ENCODE data around the gene KLHL29. TPM values are rescaled to one million over a fixed set of nuclear protein-coding genes. Genes with fewer than 3 reads are reported as not detected.

The KLHL29 gene
- total RNA-seq, 1 experiment from 2014 or later, result 16.7 TPM

DNA sequence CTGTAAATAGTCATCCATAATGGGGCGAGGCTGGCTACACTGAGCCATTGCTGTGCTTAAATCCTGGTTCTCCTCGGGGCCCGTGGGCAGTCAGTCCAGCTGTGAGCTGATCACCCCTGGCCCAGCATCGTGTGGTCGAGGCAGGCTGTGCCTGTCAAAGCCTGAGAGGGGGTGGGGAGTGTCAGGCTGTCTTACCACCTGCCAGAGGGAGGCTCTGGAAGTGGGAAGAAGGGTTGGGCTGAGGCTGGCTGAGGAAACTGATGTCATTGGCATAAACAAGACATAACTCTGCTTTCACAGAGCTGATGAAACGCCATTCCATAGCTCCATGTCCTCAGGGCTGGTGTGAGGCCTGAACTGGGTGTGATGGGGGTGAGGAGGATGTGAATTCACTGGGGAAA, 49.7 kb downstream of the KLHL29 start (continued):
- no peak for TF ChIP-seq SRF (IDR thresholded peaks at IDR 0.05; ENCODE audit: low read depth)
- no peak for TF ChIP-seq ELF1 (IDR thresholded peaks at IDR 0.05; ENCODE audit: borderline replicate concordance, low read depth)
- TF ChIP-seq RAD21 (IDR thresholded peaks at IDR 0.05; ENCODE audit: low read depth), result no peak
- no peak for TF ChIP-seq SP1 (IDR thresholded peaks at IDR 0.05; ENCODE audit: low read depth)
- TF ChIP-seq YY1 (IDR thresholded peaks at IDR 0.05; ENCODE audit: extremely low read depth, insufficient replicate concordance, low read depth, low read length), result no peak
- no peak for TF ChIP-seq TCF7L2 (IDR thresholded peaks at IDR 0.05; ENCODE audit: borderline replicate concordance, extremely low read depth, insufficient read depth, insufficient read length)

DNA sequence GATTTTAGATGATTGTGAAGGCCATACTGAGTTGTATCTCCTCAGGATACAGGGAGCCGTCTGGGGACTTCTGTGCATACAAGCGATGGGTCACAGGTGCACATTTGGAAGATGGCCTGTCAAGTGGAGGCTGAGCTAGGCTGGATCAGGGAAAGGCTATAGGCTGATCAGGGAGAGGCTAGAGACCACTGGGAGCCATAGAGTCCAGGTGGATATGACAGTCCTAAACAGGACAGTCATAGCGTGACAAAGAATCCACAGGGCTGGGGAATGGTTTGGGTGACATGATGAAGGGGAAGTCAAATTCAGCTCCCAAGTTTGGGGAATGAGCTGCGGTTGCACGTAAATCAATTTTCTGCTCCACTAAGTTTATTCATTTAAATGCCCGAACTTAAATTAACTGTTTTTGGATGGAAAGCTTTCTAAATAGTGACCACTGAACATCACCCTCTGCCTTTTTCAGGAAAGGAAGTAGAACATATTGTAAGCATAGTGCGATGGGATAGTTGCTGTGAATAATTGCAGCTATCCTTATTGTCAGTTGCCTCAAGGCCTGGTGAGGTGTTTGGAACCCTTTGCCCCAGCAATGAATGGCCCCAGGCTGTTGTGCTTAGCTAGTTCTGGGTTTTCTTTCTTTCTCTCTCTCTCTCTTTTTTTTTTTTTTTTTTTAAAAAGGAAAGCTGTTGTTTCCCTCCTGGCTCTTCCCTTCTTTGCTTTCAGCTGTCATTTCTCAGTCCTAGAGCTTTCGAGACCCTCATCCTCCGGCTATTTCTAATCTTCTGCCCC, 50.5 kb downstream of the KLHL29 start:
- no peak overlapping the region for H3K27ac ChIP-seq (ENCODE audit: low read depth, low read length)
- H3K79me2 ChIP-seq (ENCODE audit: insufficient read depth, low read length), result 0 out of 2 replicates have a peak, but pooled peaks cover 12% of the 10 kb centered on the region
- intact Hi-C loops (cut with micrococcal nuclease), result no loop called here
- ATAC-seq, result no peak
- TF ChIP-seq POLR2A (IDR thresholded peaks at IDR 0.05; ENCODE audit: borderline replicate concordance, extremely low read depth, insufficient read depth, insufficient read length) (no peak), TCF7L2 (IDR thresholded peaks at IDR 0.05; ENCODE audit: borderline replicate concordance, extremely low read depth, insufficient read depth, insufficient read length) (no peak), JUND (IDR thresholded peaks at IDR 0.05) (no peak), ZFX (IDR thresholded peaks at IDR 0.05) (no peak), ELF1 (IDR thresholded peaks at IDR 0.05; ENCODE audit: borderline replicate concordance, low read depth) (no peak), ZNF274 (IDR thresholded peaks at IDR 0.05; ENCODE audit: low read depth, low read length) (no peak), SRF (IDR thresholded peaks at IDR 0.05; ENCODE audit: low read depth) (no peak), CBX3 (IDR thresholded peaks at IDR 0.05; ENCODE audit: low read depth) (no peak), FOSL1 (IDR thresholded peaks at IDR 0.05; ENCODE audit: low read depth) (no peak), CEBPB (IDR thresholded peaks at IDR 0.05; ENCODE audit: low read depth) (no peak), SIN3A (IDR thresholded peaks at IDR 0.05; ENCODE audit: low read depth) (no peak)
- TF ChIP-seq, protein P1, sequence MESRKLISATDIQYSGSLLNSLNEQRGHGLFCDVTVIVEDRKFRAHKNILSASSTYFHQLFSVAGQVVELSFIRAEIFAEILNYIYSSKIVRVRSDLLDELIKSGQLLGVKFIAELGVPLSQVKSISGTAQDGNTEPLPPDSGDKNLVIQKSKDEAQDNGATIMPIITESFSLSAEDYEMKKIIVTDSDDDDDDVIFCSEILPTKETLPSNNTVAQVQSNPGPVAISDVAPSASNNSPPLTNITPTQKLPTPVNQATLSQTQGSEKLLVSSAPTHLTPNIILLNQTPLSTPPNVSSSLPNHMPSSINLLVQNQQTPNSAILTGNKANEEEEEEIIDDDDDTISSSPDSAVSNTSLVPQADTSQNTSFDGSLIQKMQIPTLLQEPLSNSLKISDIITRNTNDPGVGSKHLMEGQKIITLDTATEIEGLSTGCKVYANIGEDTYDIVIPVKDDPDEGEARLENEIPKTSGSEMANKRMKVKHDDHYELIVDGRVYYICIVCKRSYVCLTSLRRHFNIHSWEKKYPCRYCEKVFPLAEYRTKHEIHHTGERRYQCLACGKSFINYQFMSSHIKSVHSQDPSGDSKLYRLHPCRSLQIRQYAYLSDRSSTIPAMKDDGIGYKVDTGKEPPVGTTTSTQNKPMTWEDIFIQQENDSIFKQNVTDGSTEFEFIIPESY (IDR thresholded peaks at IDR 0.05; ENCODE audit: extremely low read depth, insufficient replicate concordance, low read length), result no peak
- no peak for DNase-seq (ENCODE audit: low read depth, low spot score)
- no peak overlapping the region for H3K9ac ChIP-seq (ENCODE audit: low read length)
- H3K36me3 ChIP-seq (ENCODE audit: control insufficient read depth in 1 of 2, insufficient read depth in 2 of 2, low read length in 2 of 2), result no peaks in the 10 kb centered on the region
- RAD21 ChIA-PET (ENCODE audit: low non-redundant PET in 1 of 2, low total read pairs in 2 of 2, uncharacterized antibody in 2 of 2, unreplicated experiment in 2 of 2), result no interaction called here
- no peaks in the 10 kb centered on the region for H3K9me3 ChIP-seq (ENCODE audit: control insufficient read depth in 1 of 2, insufficient read depth in 1 of 2, low read depth in 1 of 2, low read length in 2 of 2)
- BruUV-seq (replicated peaks), result no TSS peak
- H3K9me2 ChIP-seq (ENCODE audit: insufficient read depth), result no peaks in the 10 kb centered on the region
- H3K4me2 ChIP-seq (ENCODE audit: low read length), result no peak overlapping the region
- H3K4me1 ChIP-seq (ENCODE audit: control insufficient read depth in 1 of 2, insufficient read depth in 2 of 2, low read length in 2 of 2), result no peaks in the 10 kb centered on the region
- no peaks in the 10 kb centered on the region for H3K27me3 ChIP-seq (ENCODE audit: insufficient read depth, low read length)
- no peaks in the 10 kb centered on the region for H4K20me1 ChIP-seq (ENCODE audit: insufficient read depth)
- CTCF ChIA-PET, result no interaction called here
- POLR2A ChIA-PET, result no interaction called here
- no peak overlapping the region for H2AFZ ChIP-seq (ENCODE audit: low read depth, low read length, poor library complexity, severe bottlenecking)
- H3K4me3 ChIP-seq (replicated peaks in 1 of 2; ENCODE audit: low read depth in 1 of 2, low read length in 2 of 2), result no peak overlapping the region
